Stimulated activated CD4-positive, alpha-beta T cell treated with anti-CD3 and anti-CD28 coated beads, Interleukin-4, amount 100 ng/mL, for 4 hours (primary cell): ENCODE data around the gene MGAT4A.
"Not testable (repeated sequence)": the region's sequence is repeated elsewhere in the genome, so short reads cannot be mapped to it uniquely, and the experiment has no call there.

Experiments used
- DNase-seq, 2 experiments: peaks; one replicate each; pipeline ENCODE4 v3.0.0-alpha.2; 2020

MGAT4A gene

GRCh38 chr2:98598781-98599428 lies 132.0 kb downstream of the MGAT4A start:
- no peak for DNase-seq

- not testable (repeated sequence) for DNase-seq
Observed at GRCh38 chr2:98594665-98595064, 136.3 kb downstream of the MGAT4A start.

DNA sequence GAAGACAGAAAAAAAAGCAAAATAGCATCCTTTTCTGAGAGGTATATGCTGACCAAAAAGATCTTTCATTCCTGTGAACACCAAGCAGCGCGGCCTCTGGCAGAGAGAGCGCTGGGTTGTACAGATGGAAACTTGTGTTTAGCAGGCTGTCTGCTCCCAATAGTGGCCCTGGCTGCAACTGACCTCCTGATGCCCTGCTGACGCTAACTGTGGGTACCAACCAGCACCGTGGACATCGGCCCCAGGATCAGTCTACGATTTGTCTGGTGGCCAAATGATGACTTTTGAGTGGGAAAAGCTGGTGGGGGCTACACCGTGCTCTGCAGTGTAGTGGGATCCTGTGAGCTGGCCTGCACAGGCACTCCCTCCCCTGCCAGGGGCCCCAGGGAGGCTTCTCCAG lies 138.4 kb downstream of the MGAT4A start:
- DNase-seq, result no peak

GRCh38 chr2:98589489-98589888 lies 141.4 kb downstream of the MGAT4A start:
- no peak for DNase-seq

- no peak for DNase-seq
Observed at GRCh38 chr2:98588880-98589431, 142.0 kb downstream of the MGAT4A start.

DNA sequence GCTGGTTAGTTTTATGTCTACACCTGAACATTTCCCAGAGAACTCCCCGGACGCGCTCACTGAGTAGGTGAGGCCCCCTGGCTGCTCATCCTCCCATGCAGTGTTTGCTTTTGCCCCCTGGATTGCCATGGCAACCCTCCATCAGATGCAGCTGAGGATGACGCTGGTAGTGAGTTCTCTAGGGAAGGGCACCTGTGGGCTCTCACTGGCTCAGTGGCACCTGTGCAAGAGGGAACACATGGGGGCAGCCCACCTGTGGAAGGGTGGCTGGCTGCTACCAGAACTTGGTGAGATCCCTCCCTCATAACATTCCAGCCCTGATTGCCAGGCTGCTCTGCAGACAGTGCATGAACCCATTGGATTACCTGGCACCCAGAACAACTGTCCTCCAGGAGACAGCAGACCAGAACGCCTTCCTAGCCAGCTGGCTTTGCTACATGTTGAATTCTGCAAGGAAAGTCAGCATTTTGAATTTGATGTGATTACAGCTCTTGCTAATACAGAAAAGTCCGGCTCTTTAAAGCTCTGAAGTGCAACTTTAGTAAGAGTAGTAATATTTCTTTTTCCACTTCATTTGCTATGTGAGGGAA lies 144.3 kb downstream of the MGAT4A start:
- no peak for DNase-seq

DNA sequence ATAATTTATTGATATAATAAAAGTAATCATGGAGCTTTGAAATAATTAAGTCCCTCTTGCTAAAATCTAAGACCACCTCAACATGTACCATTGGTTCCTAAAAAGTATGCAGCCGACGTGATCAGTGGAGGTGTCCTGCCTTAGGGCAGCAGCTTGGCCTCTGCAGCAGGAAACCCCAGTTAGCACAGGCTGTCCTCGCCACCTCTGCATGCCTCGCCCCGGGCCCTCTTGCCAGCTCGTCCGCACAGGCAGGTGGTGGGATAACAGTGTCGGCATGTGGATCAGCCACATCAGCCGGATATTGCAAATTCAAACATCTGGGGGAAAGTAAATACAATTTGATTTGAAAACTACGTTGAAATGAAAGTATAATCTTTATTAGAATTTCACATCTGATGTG lies 145.5 kb downstream of the MGAT4A start:
- DNase-seq, result no peak

DNA sequence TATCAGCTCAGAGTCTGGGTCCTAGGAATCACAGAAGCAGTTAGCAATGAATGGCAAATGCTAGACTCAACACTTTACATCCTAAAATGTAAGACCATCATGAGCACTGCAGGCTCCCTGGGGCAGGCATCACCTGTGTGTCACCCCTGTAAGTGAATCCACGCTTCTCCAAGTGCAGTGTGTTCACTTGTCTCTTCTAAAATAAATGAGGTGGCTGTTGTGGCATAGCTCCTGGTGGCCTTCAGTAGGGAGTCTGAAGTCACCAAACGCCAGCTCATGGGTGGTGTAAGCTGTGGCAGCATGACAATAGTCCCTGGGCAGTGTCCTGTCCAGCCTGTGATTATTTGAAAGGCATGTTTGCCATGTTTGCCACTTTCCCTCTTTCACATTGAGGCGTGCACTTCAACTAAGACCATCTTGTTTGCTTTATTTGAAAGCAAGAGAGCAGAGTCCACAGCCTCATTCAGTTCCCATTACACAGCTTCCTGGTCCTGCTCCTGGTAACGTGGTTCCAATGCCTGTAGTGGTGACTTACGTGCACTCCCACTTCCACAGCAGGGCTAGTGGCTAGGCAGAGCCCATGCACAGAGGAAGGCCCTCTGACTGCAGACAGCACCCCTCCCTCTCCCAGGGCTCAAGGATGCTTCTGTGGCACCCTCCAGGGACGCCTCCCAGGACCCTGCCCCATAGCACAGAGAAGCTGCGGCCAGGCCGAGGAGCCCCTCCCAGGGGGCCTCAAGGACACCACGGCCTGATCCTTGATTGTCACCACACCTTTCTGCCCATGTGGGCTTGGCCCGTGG lies 146.9 kb downstream of the MGAT4A start:
- DNase-seq, result no peak

DNA sequence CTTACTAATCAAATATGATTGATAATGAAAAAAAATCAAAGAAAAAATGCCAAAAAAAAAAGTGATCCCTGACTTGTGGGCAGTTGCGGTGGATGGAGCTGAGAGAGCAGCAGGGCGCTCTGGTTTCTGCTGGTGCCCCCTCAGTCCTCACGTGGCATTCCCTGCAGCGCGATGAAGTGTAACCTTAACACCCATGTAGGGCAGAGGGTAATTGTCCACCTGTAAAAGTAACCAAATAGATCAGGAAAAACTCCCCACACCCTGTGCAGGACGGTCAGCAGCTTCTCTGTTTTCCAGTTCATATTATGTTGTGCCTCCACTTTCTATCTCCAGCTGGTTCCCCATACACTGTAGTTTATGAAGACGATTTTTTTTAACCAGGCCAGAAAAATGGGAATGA lies 147.7 kb downstream of the MGAT4A start:
- DNase-seq, result no peak

GRCh38 chr2:98582523-98582922 lies 148.4 kb downstream of the MGAT4A start:
- no peak for DNase-seq

- no peak for DNase-seq
Observed at GRCh38 chr2:98580656-98581284, 150.2 kb downstream of the MGAT4A start.

- DNase-seq, result no peak
Observed at GRCh38 chr2:98579926-98580325, 151.0 kb downstream of the MGAT4A start.

DNA sequence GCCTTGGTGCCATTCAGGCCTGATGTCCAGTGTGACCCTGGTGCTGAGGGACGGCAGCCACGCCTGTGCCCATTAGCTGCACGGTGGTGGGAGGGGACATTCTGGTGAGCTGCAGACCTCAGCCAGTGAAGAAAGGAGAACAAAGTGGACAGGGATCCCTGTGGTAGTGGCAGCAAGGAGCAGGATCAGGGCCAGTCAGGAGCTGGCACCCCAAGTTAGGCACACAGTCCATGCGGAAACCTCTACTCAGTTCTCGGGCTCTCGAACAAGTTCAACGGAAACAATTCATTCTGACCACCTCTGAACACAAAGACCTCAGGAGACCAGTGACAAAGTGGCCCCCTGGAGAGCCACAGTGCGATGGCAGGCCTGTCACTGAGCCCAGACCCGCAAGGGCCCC lies 152.7 kb downstream of the MGAT4A start:
- no peak for DNase-seq

DNA sequence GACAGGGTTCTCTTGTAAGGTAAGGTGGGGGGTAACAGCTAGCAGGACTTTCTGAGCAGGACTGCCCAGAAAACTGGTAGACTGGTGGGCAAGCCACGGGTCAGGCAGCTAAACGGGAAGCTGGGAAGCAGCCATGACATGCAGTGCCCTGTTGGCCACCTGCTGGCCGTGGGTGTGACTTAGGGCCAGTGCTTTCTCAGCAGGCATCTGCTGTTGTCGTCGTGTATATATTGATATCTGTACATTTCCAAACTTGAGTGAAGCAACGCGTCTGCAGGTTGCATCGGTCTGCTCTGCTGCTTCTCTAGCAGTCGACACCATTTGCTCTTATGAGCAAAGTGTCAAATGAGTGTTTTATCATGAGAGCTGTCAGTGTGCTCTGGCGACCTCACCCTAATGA lies 153.6 kb downstream of the MGAT4A start:
- no peak for DNase-seq

DNA sequence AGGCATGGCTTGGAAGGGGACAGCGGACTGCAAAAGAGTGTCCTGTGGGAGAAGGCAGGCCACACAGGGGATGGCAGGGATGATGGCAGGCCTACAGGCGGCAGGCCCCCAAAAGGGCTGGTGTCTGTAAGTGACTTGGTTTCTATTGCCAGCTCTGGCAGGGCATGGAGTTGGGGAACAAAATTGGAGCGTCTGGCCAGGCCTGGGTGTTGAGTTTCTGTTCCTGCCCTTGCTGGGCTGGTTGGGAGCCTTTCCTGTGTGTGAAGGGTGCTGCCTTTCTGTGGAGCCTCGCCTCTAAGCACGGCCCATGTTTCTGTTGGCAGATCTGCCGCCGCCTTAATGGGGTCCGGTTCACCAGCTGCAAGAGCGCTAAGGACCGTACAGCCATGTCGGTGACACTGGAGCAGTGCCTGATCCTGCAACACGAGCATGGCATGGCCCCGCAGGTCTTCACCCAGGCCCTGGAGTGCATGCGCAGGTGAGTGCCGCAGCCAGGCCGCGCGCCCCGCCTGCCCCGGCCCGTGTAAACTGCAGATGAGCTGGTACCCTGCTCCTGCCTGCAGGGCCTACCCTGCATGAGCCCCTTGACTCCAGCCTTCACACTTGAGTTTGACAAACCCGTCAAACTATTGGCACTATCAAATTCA lies 154.1 kb downstream of the MGAT4A start:
- DNase-seq, result no peak

DNA sequence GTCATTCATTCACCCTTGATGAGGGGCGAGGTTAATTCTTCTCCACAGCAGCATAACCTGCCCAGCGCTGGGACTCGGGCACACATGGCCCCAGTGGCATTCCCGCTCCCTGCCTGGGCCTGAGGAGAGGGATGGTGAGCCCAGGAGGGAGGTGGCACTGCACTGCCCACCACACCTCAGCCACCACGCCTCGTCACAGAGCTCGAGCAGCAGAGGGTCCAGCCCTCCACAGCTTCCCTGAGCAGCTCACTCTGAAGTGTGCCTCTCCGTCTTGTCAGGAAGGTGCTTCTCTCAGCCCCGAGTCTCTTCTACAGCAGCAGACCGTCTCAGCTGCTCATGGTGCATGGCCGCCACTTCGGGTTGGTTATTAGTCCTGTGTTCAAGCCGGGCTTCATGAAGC lies 157.5 kb downstream of the MGAT4A start:
- DNase-seq, result no peak

GRCh38 chr2:98572676-98573075 lies 158.3 kb downstream of the MGAT4A start:
- DNase-seq, result no peak

- no peak for DNase-seq
Observed at GRCh38 chr2:98572211-98572610, 158.7 kb downstream of the MGAT4A start.

GRCh38 chr2:98571796-98572195 lies 159.1 kb downstream of the MGAT4A start:
- no peak for DNase-seq

DNA sequence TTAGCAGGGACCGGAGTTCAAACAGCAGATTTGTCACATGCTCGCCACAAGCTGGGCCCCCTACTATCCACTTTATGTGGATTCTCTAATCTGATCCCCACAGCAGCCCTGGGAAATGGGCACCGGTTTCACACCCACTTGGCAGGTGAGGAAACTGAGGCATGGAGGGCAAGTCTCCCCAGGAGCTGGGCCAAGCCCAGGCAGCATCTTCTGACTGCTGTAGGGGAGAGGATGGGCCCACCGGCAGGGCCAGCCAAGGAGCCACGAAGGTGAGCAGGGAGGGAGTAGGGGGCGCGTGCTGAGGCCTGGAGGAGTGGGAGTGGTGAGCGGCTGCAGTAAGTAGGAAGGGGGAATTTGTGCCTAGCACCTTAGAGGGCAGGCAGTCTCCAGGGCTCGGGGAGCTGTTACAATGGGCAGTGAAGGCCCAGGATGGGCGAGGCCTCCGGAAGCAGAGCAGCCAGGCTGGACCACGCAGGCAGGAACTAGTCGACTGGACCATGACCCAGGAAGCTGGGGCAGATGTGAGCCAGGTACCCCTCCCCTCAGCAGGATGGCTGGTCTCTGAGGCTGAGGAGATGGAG lies 159.7 kb downstream of the MGAT4A start:
- DNase-seq, result no peak

DNA sequence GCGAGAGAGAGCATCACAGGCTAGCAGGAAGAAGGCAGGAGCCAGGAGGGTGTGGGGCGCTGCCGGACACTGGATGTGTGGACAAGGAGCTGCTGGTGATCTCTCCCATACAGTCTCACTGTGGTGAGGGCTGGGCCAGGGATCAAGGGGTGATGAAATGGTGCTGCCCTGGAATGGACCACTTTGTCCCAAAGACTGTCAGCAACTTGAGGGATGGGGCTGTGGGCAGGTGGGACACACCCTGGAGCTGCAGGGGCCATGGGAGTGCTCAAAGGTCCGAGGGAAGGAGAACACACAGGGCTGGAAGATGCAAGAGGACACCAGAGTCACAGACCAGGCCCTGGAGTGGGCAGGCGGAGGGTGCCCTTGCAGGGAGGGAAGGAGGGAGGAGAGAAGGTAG lies 160.6 kb downstream of the MGAT4A start:
- no peak for DNase-seq

GRCh38 chr2:98569915-98570314 lies 161.0 kb downstream of the MGAT4A start:
- no peak for DNase-seq
